ENCODE measurements around the gene RGPD8. TPM values are rescaled to one million over a fixed set of nuclear protein-coding genes. Genes with fewer than 3 reads are reported as not detected.
"Not testable (repeated sequence)": the region's sequence is repeated elsewhere in the genome, so short reads cannot be mapped to it uniquely, and the experiment has no call there.

Gene RGPD8
- total RNA-seq, 1 donor from 2014 or later = 20.0 TPM

GRCh38 chr2:112437405-112437831 lies 4.0 kb upstream of the RGPD8 start:
- H3K27me3 ChIP-seq; H3K4me1 ChIP-seq; DNase-seq; H3K36me3 ChIP-seq; H3K4me3 ChIP-seq; intact Hi-C loops (cut with DNase I); H3K27ac ChIP-seq; ATAC-seq; H3K9me3 ChIP-seq: not testable (repeated sequence)

DNA sequence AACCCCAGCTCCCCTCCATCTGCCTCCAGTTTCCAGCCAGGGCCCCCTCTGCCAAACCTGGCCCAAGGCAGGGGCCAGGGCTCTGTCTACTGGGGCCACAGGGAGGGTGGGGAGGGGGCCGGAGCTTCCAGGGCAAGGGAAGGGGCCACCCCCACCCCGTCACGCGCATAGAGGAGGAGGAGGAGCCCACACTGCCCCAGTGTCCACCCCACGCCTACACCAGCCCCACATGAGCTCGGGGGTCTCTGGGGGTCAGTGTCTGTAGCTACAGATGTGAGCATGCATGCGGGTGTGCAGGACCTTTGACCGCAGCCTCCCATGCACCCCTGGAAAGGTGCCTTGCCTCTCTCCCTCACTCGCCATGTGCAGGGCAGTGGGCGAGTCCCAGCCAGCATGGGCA lies 3.5 kb upstream of the RGPD8 start:
- DNase-seq; H3K4me1 ChIP-seq; ATAC-seq; H3K9me3 ChIP-seq; H3K27ac ChIP-seq; H3K4me3 ChIP-seq; intact Hi-C loops (cut with DNase I); H3K36me3 ChIP-seq; H3K27me3 ChIP-seq: not testable (repeated sequence)

GRCh38 chr2:112435716-112436431 lies 2.4 kb upstream of the RGPD8 start:
- H3K4me1 ChIP-seq; H3K27ac ChIP-seq; intact Hi-C loops (cut with DNase I); H3K27me3 ChIP-seq; H3K36me3 ChIP-seq; ATAC-seq; H3K4me3 ChIP-seq; H3K9me3 ChIP-seq; DNase-seq: not testable (repeated sequence)

DNA sequence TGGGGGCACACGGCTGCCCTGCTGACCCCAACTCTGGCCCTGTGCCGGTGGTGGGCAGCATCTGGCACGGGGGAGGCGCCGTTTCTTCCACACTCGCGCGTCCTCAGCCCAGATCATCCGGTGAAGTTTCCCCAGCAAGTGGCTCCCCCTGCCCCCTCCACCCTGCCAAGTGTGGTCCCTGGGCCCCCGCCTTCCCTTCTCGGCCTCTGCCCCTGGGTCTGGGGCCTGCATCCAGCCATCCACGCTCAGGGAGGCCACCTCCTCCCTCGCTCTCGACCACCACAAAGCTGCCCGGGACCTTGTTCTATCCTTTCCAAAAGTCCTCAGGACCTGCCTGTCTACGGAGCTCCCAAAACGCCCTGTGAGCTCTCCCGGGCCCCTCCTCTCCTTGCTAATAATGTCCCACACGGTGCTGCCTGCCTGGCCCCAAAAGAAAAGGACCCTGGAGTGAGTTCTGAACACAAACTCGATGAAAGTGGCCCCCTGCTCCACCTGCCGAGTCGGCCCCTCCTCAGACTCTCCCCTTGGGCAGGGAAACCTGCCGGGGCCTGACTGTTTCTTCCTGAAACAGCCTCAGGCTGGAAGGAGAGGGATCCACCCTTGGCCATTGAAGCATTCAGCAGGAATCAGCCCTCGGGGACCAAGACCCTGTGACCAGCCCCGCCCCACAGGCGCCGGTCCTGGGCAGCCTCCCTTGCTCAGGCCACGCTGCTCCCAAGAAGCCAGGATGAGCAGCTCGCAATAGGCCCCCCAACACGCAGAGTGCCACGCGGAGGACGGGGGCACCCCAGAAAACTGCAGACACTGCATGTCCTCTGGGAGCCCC lies 1.7 kb upstream of the RGPD8 start:
- H3K9me3 ChIP-seq; H3K36me3 ChIP-seq; H3K4me3 ChIP-seq; H3K4me1 ChIP-seq; intact Hi-C loops (cut with DNase I); H3K27me3 ChIP-seq; H3K27ac ChIP-seq; ATAC-seq; DNase-seq: not testable (repeated sequence)

GRCh38 chr2:112433932-112434730 lies 686 bp upstream of the RGPD8 start:
- Histone ChIP-seq H3K36me3 (no peaks in the 10 kb centered on the region), H3K9me3 (no peaks in the 10 kb centered on the region), H3K27me3 (peaks cover 4% of the 10 kb centered on the region), H3K4me1 (no peaks in the 10 kb centered on the region), H3K4me3 (no peak overlapping the region), H3K27ac (no peak overlapping the region)
- TF ChIP-seq, protein P1, sequence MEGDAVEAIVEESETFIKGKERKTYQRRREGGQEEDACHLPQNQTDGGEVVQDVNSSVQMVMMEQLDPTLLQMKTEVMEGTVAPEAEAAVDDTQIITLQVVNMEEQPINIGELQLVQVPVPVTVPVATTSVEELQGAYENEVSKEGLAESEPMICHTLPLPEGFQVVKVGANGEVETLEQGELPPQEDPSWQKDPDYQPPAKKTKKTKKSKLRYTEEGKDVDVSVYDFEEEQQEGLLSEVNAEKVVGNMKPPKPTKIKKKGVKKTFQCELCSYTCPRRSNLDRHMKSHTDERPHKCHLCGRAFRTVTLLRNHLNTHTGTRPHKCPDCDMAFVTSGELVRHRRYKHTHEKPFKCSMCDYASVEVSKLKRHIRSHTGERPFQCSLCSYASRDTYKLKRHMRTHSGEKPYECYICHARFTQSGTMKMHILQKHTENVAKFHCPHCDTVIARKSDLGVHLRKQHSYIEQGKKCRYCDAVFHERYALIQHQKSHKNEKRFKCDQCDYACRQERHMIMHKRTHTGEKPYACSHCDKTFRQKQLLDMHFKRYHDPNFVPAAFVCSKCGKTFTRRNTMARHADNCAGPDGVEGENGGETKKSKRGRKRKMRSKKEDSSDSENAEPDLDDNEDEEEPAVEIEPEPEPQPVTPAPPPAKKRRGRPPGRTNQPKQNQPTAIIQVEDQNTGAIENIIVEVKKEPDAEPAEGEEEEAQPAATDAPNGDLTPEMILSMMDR (IDR thresholded peaks at IDR 0.05) = no peak
- intact Hi-C loops (cut with DNase I) = no loop called here
- DNase-seq = no peak
- ATAC-seq = no peak

DNA sequence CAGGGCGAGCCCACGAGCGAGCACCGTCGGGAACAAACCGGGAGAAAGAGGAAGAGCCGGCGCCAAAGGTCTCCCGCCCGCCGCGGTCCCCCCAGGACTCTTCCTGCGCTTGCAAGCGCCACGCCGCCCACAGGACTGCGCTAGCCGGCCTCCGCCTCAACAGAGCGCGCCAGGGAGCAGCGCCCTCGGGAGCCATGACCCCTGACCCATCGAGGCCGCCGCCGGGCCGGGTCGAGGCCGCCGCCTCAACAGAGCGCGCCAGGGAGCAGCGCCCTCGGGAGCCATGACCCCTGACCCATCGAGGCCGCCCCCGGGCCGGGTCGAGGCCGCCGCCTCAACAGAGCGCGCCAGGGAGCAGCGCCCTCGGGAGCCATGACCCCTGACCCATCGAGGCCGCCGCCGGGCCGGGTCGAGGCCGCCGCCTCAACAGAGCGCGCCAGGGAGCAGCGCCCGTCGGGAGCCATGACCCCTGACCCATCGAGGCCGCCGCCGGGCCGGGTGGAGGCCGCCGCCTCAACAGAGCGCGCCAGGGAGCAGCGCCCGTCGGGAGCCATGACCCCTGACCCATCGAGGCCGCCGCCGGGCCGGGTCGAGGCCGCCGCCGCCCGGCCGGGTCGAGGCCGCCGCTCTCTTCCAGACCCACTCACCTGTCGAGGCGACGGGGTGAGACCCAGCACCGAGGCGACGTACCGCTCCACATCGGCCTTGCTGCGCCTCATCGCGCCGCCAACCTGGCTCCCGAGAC lies 538 bp downstream of the RGPD8 start:
- Histone ChIP-seq H3K27ac (peak overlapping the region; percentile 81), H3K4me3 (peak overlapping the region; percentile 54)
- H3K4me1 ChIP-seq; H3K9me3 ChIP-seq; ATAC-seq; intact Hi-C loops (cut with DNase I); H3K36me3 ChIP-seq; H3K27me3 ChIP-seq: not testable (repeated sequence)
- DNase-seq = peak; percentile 82

DNA sequence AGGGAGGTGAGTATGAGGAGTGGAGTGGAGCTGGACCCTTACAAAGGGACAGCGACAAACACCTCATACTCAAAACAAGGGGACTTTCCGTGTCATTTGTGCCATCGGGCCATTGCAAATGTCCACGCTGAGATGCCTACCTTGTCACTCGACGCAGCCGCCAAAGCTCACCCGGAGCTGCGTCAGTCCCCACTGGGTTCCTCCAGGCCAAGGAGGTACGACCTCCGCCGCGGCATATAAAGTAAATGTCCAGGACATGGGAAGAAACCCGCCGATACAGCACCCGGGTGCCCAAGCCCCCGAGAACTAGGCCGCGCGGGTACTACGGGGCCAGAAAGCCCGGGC lies 1.1 kb downstream of the RGPD8 start:
- ATAC-seq; intact Hi-C loops (cut with DNase I); H3K4me1 ChIP-seq; DNase-seq; H3K27me3 ChIP-seq; H3K36me3 ChIP-seq; H3K9me3 ChIP-seq: not testable (repeated sequence)
- peak overlapping the region; percentile 81 for H3K27ac ChIP-seq
- peak overlapping the region; percentile 54 for H3K4me3 ChIP-seq

- peak overlapping the region; percentile 81 for H3K27ac ChIP-seq
- H3K27me3 ChIP-seq; H3K4me1 ChIP-seq; H3K36me3 ChIP-seq; DNase-seq; H3K9me3 ChIP-seq; ATAC-seq; intact Hi-C loops (cut with DNase I): not testable (repeated sequence)
- H3K4me3 ChIP-seq = peak overlapping the region; percentile 54
Measured at GRCh38 chr2:112431587-112432295, 1.7 kb downstream of the RGPD8 start.

- H3K4me1 ChIP-seq; H3K27ac ChIP-seq; H3K27me3 ChIP-seq; H3K4me3 ChIP-seq; intact Hi-C loops (cut with DNase I); H3K9me3 ChIP-seq; DNase-seq; ATAC-seq; H3K36me3 ChIP-seq: not testable (repeated sequence)
Measured at GRCh38 chr2:112424553-112424952, 8.9 kb downstream of the RGPD8 start.

- ATAC-seq; H3K4me3 ChIP-seq; H3K36me3 ChIP-seq; H3K27ac ChIP-seq; H3K4me1 ChIP-seq; intact Hi-C loops (cut with DNase I); H3K27me3 ChIP-seq; DNase-seq; H3K9me3 ChIP-seq: not testable (repeated sequence)
Measured at GRCh38 chr2:112416860-112417259, 16.6 kb downstream of the RGPD8 start.

- H3K36me3 ChIP-seq; H3K4me3 ChIP-seq; ATAC-seq; H3K9me3 ChIP-seq; DNase-seq; H3K27ac ChIP-seq; H3K27me3 ChIP-seq; intact Hi-C loops (cut with DNase I); H3K4me1 ChIP-seq: not testable (repeated sequence)
Measured at GRCh38 chr2:112360055-112360454, 73.4 kb downstream of the RGPD8 start.

DNA sequence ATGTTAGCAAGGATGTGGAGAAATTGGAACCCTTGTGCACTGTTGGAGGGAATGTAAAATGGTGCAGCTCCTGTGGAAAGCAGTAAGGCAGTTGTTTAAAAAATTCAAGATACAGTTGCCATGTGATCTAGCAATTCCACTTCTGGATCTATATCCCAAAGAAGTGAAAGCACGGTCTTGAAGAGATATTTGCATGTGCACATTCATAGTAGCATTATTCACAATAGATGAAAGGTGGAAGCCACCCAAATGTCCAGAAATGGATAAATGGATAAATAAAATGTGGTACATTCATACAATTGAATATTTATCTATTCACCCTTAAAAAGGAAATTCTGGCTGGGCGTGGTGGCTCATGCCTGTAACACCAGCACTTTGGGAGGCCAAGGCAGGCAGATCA lies 79.1 kb downstream of the RGPD8 start:
- H3K4me3 ChIP-seq; intact Hi-C loops (cut with DNase I); DNase-seq; H3K27ac ChIP-seq; H3K27me3 ChIP-seq; H3K36me3 ChIP-seq; ATAC-seq; H3K4me1 ChIP-seq; H3K9me3 ChIP-seq: not testable (repeated sequence)

Measured in upper lobe of right lung (tissue), 1 donor.